Thoracic aorta (tissue), 2 donors: ENCODE results near the gene CIAO3. TPM values are rescaled to one million over a fixed set of nuclear protein-coding genes. Genes with fewer than 3 reads are reported as not detected.

ENCODE experiments used
- ATAC-seq: fragments of 150-250 bp; one replicate; pipeline ENCODE4 v1.8.0; 2017; ENCODE audit warnings: low read depth; ENCODE audit not compliant: insufficient number of reproducible peaks, low FRiP score
- DNase-seq: peaks from one replicate; pipeline ENCODE4 v3.0.0-alpha.2; 2020; ENCODE audit warnings: low spot score
- H3K27ac ChIP-seq, 2 donors: fragments of 200-600 bp; sonication (generic); 1 replicate in 1 of 2; 2 replicates in 1 of 2; pipeline ENCODE4 v1.5.1; 2016; ENCODE audit warnings: mild to moderate bottlenecking in 2 of 2, moderate library complexity in 2 of 2
- H3K27me3 ChIP-seq: fragments of 200-600 bp; sonication (generic); replicated peaks from 2 replicates; pipeline ENCODE4 v1.6.0; 2016; ENCODE audit warnings: mild to moderate bottlenecking; ENCODE audit not compliant: insufficient read depth
- H3K36me3 ChIP-seq: fragments of 200-600 bp; sonication (generic); one replicate; pipeline ENCODE4 v1.5.1; 2016
- H3K4me1 ChIP-seq, 2 donors: fragments of 200-600 bp; sonication (generic); 1 replicate in 1 of 2; 2 replicates in 1 of 2; pipeline versions ENCODE4 v1.5.1 to v1.6.0; 2016; ENCODE audit warnings: low read depth in 2 of 2, mild to moderate bottlenecking in 1 of 2; ENCODE audit not compliant: control insufficient read depth in 1 of 2
- H3K4me3 ChIP-seq: fragments of 200-600 bp; sonication (generic); 2 replicates; pipeline ENCODE4 v1.5.1; 2016; ENCODE audit warnings: mild to moderate bottlenecking
- H3K9me3 ChIP-seq: fragments of 200-600 bp; sonication (generic); 2 replicates; pipeline ENCODE4 v1.5.1; 2016
- total RNA-seq, 2 donors: library from RNA; depleted of rRNA; stranded (reverse); fragments of >200 nt; gene quantifications; one replicate each; pipeline versions ENCODE4 v1.1.0 to v1.2.3, GENCODE V29; 2016
- TF ChIP-seq, protein P1 (sequence below): fragments of 200-600 bp; sonication (generic); IDR thresholded peaks from one replicate; pipeline ENCODE4 v1.5.1; 2019; ENCODE audit warnings: antibody characterized with exemption

CIAO3 gene
- total RNA-seq, 2 donors from 2014 or later, result 27.0 to 30.3 TPM

DNA sequence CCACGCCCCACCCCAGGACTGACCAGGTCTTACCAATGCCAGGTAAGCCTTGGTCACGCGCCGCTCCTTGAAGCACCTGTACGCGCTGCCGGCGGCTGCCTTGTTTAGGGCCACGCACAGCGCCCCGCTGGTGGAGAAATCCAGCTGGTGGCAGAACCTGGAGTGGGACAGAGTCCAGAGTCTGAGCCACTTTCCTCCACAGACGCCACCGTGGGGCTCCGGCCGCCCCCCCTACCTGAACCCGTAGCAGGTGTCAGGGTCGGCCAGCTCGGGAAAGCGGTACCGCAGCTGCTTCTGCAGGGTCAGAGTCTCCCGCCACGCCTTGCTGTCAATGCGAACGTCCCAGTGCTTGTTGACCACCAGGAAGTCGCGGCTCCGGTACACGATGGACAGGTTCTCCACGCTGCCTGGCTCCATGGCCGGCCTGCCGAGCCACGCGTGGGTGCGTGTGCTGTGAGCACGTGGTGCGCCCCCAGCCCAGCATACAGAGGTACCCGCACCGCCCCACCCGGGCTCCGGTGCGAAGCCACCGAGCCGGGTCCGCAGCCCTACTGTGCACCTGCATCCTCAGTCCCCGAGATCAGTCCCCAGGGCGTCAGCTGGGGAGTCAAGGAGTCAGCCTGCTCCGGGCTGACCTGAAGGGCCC is 46.6 kb upstream of the CIAO3 start:
- no peak for ATAC-seq
- H3K4me1 ChIP-seq, result peaks cover 13 to 19% of the 10 kb centered on the region in 2 donors
- H3K27me3 ChIP-seq, result no peaks in the 10 kb centered on the region
- peak overlapping the region; percentile 79 for H3K4me3 ChIP-seq
- H3K9me3 ChIP-seq, result no peaks in the 10 kb centered on the region
- no peak for DNase-seq
- H3K36me3 ChIP-seq, result no peaks in the 10 kb centered on the region
- TF ChIP-seq, protein P1, sequence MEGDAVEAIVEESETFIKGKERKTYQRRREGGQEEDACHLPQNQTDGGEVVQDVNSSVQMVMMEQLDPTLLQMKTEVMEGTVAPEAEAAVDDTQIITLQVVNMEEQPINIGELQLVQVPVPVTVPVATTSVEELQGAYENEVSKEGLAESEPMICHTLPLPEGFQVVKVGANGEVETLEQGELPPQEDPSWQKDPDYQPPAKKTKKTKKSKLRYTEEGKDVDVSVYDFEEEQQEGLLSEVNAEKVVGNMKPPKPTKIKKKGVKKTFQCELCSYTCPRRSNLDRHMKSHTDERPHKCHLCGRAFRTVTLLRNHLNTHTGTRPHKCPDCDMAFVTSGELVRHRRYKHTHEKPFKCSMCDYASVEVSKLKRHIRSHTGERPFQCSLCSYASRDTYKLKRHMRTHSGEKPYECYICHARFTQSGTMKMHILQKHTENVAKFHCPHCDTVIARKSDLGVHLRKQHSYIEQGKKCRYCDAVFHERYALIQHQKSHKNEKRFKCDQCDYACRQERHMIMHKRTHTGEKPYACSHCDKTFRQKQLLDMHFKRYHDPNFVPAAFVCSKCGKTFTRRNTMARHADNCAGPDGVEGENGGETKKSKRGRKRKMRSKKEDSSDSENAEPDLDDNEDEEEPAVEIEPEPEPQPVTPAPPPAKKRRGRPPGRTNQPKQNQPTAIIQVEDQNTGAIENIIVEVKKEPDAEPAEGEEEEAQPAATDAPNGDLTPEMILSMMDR, result no peak
- H3K27ac ChIP-seq, result no peak overlapping the region

DNA sequence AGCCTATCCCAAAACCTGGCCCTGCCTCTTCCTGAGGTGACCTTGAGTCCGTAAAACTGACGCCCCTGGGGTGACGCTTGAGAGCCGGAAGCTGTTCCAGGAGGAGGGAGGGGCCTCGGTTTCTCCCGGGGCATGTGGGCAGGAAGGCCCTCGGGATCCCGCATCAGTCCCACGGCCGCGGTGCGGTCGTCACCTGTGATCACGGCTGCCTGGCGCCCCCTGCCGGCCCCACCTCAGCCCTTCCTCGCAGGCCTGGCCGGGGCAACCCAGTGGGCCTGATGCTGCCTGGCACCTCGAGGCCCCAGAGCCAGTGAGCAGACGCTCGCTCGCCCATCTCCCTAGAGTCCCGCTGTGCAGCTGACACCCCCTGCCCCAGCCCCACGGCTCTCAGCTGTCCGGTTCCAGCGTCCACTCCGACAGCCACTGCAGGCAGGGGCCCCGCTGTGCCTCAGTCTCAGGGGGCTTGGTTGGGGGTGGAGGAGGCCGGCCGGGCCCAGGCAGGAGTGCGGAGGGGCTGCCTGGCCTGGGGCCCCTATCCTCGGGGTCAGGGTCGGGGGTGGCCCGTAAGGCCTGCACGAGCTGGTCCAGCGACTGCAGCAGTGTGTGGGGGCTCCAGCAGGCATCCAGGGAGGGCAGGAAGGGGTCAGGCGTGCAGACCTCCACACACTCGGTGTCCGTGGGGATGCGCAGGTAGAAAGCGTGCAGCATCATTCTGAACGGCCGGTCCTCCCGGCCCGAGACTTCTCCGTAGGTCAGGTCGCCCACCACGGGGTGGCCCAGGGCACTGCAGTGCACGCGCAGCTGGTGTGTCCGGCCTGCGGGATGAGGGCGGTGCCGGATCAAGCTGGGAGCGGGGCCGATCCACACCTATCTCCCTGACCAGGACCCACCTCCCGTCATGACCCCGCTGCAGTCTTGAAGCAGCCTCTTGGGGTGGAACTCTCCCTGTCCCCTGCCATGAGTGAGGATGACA is 45.1 kb upstream of the CIAO3 start:
- Histone ChIP-seq H3K36me3 (no peaks in the 10 kb centered on the region), H3K27ac (no peak overlapping the region), H3K4me1 (peaks cover 13 to 19% of the 10 kb centered on the region in 2 donors), H3K27me3 (no peaks in the 10 kb centered on the region), H3K9me3 (no peaks in the 10 kb centered on the region), H3K4me3 (no peak overlapping the region)
- ATAC-seq (no peak), DNase-seq (no peak)
- TF ChIP-seq, protein P1, result peak; percentile 48

DNA sequence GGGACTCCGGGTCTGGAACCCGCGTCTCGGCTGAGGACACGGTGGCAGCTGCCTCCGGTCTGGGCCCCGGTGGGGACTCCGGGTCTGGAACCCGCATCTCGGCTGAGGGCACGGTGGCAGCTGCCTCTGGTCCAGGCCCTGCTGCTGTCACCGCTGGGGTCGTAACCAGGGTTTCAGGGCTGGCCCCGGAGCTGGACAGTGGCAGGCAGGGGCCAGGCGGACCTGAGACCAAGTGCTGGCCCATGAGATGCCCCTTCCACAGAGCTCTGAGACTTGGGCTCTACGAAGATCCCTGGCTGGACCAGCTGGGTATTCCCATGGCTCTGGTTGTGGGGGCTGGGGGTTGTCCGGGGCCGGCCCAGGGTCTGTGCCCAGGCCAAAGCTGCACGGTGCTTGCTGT is 43.6 kb upstream of the CIAO3 start:
- TF ChIP-seq, protein P1, result no peak
- no peak overlapping the region for H3K27ac ChIP-seq

DNA sequence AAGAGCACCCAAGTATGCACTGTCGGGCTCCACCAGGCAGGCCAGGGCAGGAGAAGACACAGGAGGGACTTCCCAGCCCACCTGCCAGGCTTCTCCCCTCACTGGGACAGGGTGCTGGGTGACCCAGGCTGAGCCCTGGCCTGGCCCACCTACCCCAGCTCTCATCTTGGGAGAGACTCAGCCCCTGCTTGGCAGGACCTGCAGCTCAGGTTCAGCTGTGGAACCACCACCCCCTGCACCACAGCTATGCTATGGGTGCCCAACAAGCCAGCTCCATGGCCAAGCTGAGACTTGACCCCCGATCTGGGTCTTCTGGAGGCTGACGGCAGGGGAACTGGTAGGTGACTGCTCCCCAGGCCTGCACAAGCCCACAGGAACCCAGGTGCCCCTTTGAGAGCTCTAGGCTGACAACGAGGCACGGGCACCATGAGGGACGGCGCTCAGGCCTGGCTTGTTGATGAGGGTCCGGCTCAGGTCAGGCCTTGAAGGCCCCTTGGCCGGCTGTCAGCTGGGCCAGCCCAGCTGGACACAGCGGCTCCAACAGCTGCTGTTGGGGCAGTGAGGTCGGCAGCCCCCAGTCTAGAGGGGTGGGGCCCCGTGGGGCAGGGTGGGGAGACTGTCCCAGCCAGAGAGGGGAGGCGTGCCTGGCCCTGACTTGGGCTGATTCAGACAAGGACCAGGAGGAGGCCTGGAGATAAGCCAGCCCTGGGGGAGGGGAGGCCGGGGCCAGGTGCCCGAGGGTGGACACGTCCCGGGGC is 42.8 kb upstream of the CIAO3 start:
- DNase-seq (no peak), ATAC-seq (no peak)
- TF ChIP-seq, protein P1, result no peak
- Histone ChIP-seq H3K9me3 (no peaks in the 10 kb centered on the region), H3K4me3 (no peak overlapping the region), H3K36me3 (no peaks in the 10 kb centered on the region), H3K27me3 (no peaks in the 10 kb centered on the region), H3K4me1 (peaks cover 9 to 10% of the 10 kb centered on the region in 2 donors), H3K27ac (no peak overlapping the region)

More for the DNA sequence above, 43.6 kb upstream of the CIAO3 start:
- Histone ChIP-seq H3K36me3 (no peaks in the 10 kb centered on the region), H3K4me3 (no peak overlapping the region), H3K4me1 (peaks cover 13 to 19% of the 10 kb centered on the region in 2 donors), H3K27me3 (no peaks in the 10 kb centered on the region), H3K9me3 (no peaks in the 10 kb centered on the region)
- no peak for DNase-seq
- ATAC-seq, result no peak
